SK-N-MC (cell line): ENCODE data around the gene GEN1.

Source experiments
- EZH2 ChIP-seq: fragments of 200-600 bp; sonication (generic); IDR thresholded peaks from one replicate; pipeline ENCODE4 v1.6.1; 2017; ENCODE audit warnings: antibody characterized with exemption
- FOXP2 ChIP-seq: optimal IDR thresholded peaks from 2 replicates; pipeline ENCODE3; 2011; ENCODE audit warnings: mild to moderate bottlenecking, moderate library complexity; ENCODE audit not compliant: insufficient read depth; ENCODE audit errors: extremely low read length, control extremely low read depth
- POLR2AphosphoS5 ChIP-seq: IDR thresholded peaks from 2 replicates; pipeline ENCODE4 v1.6.1; 2012; ENCODE audit warnings: mild to moderate bottlenecking, low read depth, low read length, borderline replicate concordance

- TF ChIP-seq POLR2AphosphoS5 (no peak), EZH2 (no peak), FOXP2 (no peak)
Measured at GRCh38 chr2:17759805-17760204, 5.9 kb downstream of the GEN1 start.
